Naive thymus-derived CD8-positive, alpha-beta T cell (primary cell): ENCODE data around the gene EPHB4. TPM values are rescaled to one million over a fixed set of nuclear protein-coding genes. Genes with fewer than 3 reads are reported as not detected.
A peak's percentile ranks its signal among the peaks of the same experiment; 100 is the strongest.

Experiments used
- ATAC-seq, 2 donors: fragments of 150-1000 bp; cut with Tn5 transposase in 1 of 2; sonication (Bioruptor Pico), chemical (Tn5 transposase) in 1 of 2; 1 replicate in 1 of 2; 2 replicates in 1 of 2; pipeline ENCODE4 v1.10.0; 2021; ENCODE audit warnings: mild to moderate bottlenecking in 2 of 2, moderate library complexity in 2 of 2
- POLR2A ChIA-PET: fragments of 350-600 bp; sonication (Branson Sonifier 250); formaldehyde crosslinking; loops from one replicate; lab custom pipeline; 2021; ENCODE audit warnings: antibody characterized with exemption; lab: Charles Lee
- DNase-seq, 10 donors: peaks; one replicate each; pipeline versions ENCODE4 v3.0.0 to v3.0.0-alpha.2; 2020 to 2022
- H3K27ac Mint-ChIP-seq, 10 donors: one replicate each; pipeline ENCODE4 v1.8.0; 2020 to 2022; ENCODE audit warnings: mild to moderate bottlenecking in 10 of 10, mixed read lengths in 10 of 10, moderate library complexity in 4 of 10, inconsistent platforms in 1 of 10
- H3K27me3 Mint-ChIP-seq, 5 donors: one replicate each; pipeline ENCODE4 v1.8.0; 2021 to 2022; ENCODE audit warnings: mixed read lengths in 5 of 5
- H3K36me3 Mint-ChIP-seq, 3 donors: one replicate each; pipeline ENCODE4 v1.8.0; 2020 to 2022; ENCODE audit warnings: mixed read lengths in 3 of 3, mild to moderate bottlenecking in 2 of 3, inconsistent platforms in 1 of 3
- H3K4me1 Mint-ChIP-seq, 4 donors: one replicate each; pipeline ENCODE4 v1.8.0; 2021 to 2022; ENCODE audit warnings: mixed read lengths in 4 of 4
- H3K4me3 Mint-ChIP-seq, 10 donors: one replicate each; pipeline ENCODE4 v1.8.0; 2020 to 2022; ENCODE audit warnings: mild to moderate bottlenecking in 10 of 10, mixed read lengths in 10 of 10, moderate library complexity in 6 of 10, inconsistent platforms in 1 of 10
- H3K9me3 Mint-ChIP-seq, 9 donors: one replicate each; pipeline ENCODE4 v1.8.0; 2020 to 2022; ENCODE audit warnings: mixed read lengths in 9 of 9, mild to moderate bottlenecking in 3 of 9, inconsistent platforms in 1 of 9, moderate library complexity in 1 of 9
- polyA plus RNA-seq, 3 donors: library from polyadenylated mRNA; unstranded; fragments of 300-500 nt; fragmentation: Illumina TruSeq; gene quantifications; one replicate each; pipeline ENCODE4 v1.2.3, GENCODE V29; 2021
- total RNA-seq, 8 experiments: library from RNA in 2 of 8; stranded (reverse) in 2 of 8; gene quantifications; one replicate each; pipeline ENCODE4 v1.2.3 and lab custom pipeline; 2021 to 2026

EPHB4 gene
- total and polyA plus RNA-seq, 5 experiments from 2014 or later = 0.18 to 12.3 (median 6.1) TPM; not detected in 1

DNA sequence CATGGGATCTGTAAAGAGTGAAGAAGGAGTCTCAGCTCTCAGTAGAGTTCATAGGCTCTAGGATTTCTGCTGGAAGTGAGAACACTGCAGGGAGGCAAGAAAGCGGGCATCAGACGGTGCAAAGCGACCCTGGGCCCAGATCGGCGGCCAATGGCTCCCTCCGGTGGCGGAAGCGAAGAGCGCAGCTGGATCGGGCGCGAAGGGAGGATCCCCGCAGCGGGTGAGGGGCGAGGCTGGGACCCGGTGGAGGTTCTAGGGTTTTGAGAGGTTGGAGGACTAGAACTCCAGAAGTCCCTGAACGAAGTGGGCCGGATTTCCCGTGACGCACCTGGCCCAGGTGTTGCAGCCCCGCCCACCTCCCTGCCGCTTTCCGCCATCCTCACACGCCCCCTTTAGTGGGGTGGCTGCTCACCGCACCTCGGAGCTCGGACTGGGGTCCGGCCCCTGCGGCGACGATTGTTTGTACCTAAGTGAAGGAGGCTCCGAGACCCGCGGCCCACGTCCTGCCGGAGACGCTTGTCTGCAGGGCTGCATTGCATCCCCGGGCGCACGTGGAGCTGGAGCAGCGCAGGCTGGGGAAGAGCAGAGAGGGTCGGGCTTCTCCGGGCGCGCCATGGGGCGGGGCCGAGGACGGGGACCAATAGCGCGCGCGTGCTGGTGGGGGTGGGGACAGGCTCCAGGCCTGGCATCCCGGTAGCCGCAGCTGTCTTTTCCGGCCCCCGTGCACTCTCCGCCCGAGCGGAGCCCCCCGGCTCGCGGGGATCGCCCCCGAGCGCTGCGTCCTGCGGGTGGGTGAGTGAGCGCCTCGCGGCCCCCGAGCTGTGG, 24.9 kb upstream of the EPHB4 start, which contains the start of gene SLC12A9:
Gene SLC12A9 (plus strand): TSS at position 666 of the 825 bp plus-strand sequence. CDS start 1,485 bp downstream, outside the sequence.
- Mint-ChIP-seq H3K27me3 (no peaks in the 10 kb centered on the region), H3K9me3 (no peaks in the 10 kb centered on the region), H3K4me1 (peaks cover 12 to 39% (median 28%) of the 10 kb centered on the region in 4 donors), H3K36me3 (peaks cover 0 to 21% (median under 1%) of the 10 kb centered on the region in 3 donors), H3K4me3 (peak within 1 kb of the TSS; percentile 87 to 95 (median 92)), H3K27ac (peak within 1 kb of the TSS; percentile 79 to 98 (median 90))
- peak; percentile 92 to 95 for ATAC-seq
- peak; percentile 72 to 90 (median 83) for DNase-seq
- POLR2A ChIA-PET = interaction anchor here (0.6 to 4.4 kb wide), 18 partner anchors 9 to 770 kb away, joined by 3 to 33 read pairs (median 5); partner anchors contain the start of genes FBXO24, LRCH4, MOSPD3 and POP7

DNA sequence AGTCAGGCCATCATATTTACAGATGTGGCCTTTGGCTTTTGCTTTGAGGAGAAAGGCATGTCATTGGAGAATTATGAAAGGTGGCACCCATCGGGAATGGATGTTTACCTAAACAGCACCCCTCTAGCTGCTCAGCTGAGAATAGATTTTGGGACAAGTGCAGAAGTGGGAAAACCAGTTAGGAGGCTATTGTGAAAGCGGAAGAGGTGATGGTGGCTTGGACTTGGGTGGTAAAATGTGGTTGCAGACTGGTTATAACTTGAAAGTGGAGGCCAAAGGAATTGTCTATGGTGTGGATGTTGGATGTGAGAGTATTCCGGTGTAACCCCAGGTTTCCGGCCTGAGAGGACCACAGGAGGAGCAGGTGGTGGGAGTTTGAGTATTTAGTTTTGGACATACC, 20.0 kb upstream of the EPHB4 start:
- DNase-seq (no peak), ATAC-seq (no peak)
- Mint-ChIP-seq H3K9me3 (no peaks in the 10 kb centered on the region), H3K27ac (peak overlapping the region in 2 of 10 donors; percentile 58 to 83), H3K36me3 (peaks cover 0 to 2% (median 0%) of the 10 kb centered on the region in 3 donors), H3K4me3 (no peak overlapping the region), H3K27me3 (no peaks in the 10 kb centered on the region), H3K4me1 (peaks cover 4 to 8% (median 7%) of the 10 kb centered on the region in 4 donors)
- POLR2A ChIA-PET = no interaction called here

DNA sequence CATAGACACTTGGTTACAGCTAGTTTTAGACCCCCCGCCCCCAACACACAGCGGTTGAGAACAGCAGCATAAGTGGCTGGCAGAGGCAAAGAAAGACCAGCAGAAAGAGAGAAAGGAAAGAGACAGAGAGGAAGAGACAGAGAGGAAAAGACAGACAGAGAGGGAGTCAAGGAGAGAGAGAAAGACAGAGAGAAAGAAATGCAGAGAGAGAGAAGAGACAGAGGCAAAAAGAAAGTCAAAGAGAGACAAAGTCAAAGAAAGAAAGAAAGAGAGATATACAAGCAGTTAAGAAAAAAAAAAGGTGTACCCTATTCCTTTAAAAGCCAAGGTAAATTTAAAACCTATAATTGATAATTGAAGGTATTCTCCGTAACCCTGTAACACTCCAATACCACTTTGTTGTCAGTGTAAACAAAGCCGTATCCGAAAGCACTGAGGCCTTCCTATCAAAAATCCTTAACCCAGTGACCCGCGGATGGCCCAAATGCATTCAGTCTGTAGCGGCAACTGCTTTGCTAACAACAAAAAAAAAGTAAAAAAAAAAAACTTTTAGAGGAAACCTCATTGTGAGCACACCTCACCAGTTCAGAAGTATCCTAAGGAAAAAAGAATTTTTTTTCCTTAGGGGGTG, 13.3 kb upstream of the EPHB4 start:
- no peak overlapping the region for H3K4me3 Mint-ChIP-seq
- no peaks in the 10 kb centered on the region for H3K36me3 Mint-ChIP-seq
- no peaks in the 10 kb centered on the region for H3K9me3 Mint-ChIP-seq
- POLR2A ChIA-PET = no interaction called here
- peaks cover 13 to 14% (median 13%) of the 10 kb centered on the region in 4 donors for H3K4me1 Mint-ChIP-seq
- peak overlapping the region in 1 of 10 donors; percentile 9 for H3K27ac Mint-ChIP-seq
- DNase-seq (no peak), ATAC-seq (no peak)
- H3K27me3 Mint-ChIP-seq = no peaks in the 10 kb centered on the region

DNA sequence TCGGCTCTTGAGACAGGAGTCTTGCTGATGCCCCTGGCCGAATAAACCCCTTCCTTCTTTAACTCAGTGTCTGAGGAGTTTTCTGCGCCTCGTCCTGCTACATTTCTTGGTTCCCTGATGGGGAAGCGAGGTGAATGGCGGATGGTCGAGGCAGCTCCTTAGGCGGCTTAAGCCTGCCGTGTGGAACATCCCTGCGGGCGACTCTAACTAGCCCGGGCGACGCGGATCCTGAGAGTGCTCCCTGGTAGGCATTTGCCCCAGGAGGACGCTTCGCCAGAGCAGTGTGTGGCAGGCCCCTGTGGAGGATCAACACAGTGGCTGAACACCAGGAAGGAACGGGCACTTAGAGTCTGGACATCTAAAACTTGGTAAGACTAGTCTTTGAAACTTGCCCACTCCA, 12.0 kb upstream of the EPHB4 start:
- POLR2A ChIA-PET = no interaction called here
- no peak overlapping the region for H3K4me3 Mint-ChIP-seq
- H3K9me3 Mint-ChIP-seq = no peaks in the 10 kb centered on the region
- H3K27ac Mint-ChIP-seq = peak overlapping the region in 1 of 10 donors; percentile 84
- peaks cover 13 to 17% (median 14%) of the 10 kb centered on the region in 4 donors for H3K4me1 Mint-ChIP-seq
- no peaks in the 10 kb centered on the region for H3K27me3 Mint-ChIP-seq
- DNase-seq (no peak), ATAC-seq (no peak)
- no peaks in the 10 kb centered on the region for H3K36me3 Mint-ChIP-seq

DNA sequence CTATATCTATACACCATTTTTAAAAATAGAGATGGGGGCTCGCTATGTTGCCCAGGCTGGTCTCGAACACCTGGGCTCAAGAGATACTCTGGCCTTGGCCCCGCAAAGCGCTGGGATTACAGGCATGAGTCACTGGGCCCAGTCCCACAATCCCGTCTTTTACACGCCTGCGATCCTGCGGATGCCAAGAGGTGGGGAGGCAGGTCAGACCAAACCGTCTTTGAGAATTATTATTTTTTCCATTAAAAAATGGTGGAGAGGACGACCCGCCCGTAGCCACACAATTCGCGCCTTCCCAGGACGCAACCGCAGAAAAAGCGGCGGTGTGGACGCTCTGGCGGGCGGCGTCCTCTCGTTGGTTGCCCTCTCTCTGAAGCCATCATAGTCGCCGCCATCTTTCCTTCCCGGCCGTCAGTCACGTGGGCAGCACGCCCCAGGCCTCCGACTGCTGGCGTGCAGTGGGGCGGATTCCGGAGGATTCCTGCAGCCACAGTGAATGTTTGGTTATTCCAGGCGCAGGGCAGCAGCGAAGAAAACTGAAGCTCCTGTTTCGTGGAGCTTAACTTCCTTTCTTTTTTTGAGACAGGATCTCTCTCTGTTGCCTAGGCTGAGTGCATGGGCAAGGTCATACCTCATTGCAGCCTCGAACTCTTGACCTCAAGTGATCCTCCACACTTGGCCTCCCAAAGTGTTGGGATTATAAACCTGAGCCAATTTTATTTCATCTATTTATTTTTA, 9.9 kb upstream of the EPHB4 start:
- no peaks in the 10 kb centered on the region for H3K9me3 Mint-ChIP-seq
- H3K27ac Mint-ChIP-seq = peak overlapping the region; percentile 85 to 95 (median 89)
- no peaks in the 10 kb centered on the region for H3K27me3 Mint-ChIP-seq
- peak; percentile 52 to 83 (median 62) for DNase-seq
- no peaks in the 10 kb centered on the region for H3K36me3 Mint-ChIP-seq
- POLR2A ChIA-PET = interaction anchor here (0.6 to 0.7 kb wide), 4 partner anchors 10 to 114 kb away, joined by 3 to 7 read pairs (median 5); partner anchors contain the start of gene SLC12A9
- ATAC-seq = peak; percentile 99 to 100
- peak overlapping the region; percentile 79 to 92 (median 88) for H3K4me3 Mint-ChIP-seq
- H3K4me1 Mint-ChIP-seq = peaks cover 14 to 17% (median 14%) of the 10 kb centered on the region in 4 donors

DNA sequence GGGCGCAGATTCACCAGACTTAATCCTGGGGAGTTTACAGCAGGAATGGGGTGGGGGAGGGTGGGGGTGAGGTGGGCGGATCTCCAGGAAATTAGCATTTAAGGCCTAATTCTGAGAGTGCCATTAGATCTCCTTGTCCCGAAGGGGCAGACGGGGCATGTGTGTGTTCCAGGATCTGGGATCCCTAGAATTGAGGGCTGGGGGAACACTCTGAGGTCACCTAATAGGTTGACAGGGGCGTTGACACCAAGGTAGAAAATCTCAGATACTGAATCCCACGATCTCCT, 9.4 kb upstream of the EPHB4 start:
- ATAC-seq (no peak), DNase-seq (no peak)
- POLR2A ChIA-PET = interaction anchor here (0.6 to 0.7 kb wide), 2 partner anchors 10 to 176 kb away, joined by 3 to 4 read pairs; no protein-coding TSS in a partner anchor
- Mint-ChIP-seq H3K4me3 (peak overlapping the region; percentile 79 to 92 (median 88)), H3K27ac (peak overlapping the region; percentile 85 to 95 (median 89)), H3K36me3 (no peaks in the 10 kb centered on the region), H3K27me3 (no peaks in the 10 kb centered on the region), H3K4me1 (peaks cover 14 to 17% (median 14%) of the 10 kb centered on the region in 4 donors), H3K9me3 (no peaks in the 10 kb centered on the region)

DNA sequence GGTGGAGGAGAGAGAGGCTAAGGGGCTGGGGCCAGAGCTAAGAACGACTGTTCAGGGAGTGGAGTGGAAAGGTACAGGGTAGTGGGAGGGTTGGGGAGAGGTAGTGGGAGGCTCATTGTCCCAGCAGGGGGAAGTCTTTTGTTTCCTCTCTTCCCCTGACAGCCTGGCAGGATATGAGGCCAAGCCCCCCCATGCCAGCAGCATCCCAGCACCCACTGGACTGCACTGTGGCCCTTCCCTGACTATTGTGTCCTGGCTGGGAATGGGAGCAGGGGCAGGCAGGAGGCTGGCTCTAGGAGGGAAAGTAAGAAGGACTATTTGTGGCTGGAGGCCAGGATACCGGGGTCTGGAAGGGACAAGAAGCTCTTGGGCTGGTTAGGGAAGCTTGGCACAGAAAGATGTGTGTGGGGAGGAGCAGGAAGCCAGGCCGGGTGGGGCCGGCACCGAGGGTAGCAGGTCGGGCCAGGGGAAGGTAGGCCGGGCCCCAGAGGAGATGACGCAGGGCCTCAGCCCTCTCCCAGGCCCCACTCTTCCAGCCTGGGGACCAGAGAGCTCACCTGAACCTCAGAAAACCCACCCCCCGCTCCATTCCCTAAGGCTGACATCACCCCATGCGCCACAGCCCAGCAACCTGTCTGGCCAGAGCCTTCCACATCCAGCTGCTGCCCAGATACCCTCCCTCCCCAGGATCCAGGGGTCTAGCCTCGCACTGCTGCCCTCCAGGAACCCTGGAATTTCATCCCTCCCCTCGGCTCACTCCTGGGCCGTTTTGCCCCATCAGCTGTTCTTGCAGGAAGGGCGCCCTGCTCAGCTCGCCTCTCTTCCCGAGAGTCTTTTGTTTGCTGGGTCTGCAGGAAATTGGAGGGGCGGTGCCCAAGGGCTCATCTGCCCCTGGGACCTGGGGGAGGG, 8.8 kb upstream of the EPHB4 start:
- Mint-ChIP-seq H3K27me3 (no peaks in the 10 kb centered on the region), H3K9me3 (no peaks in the 10 kb centered on the region), H3K27ac (peak overlapping the region in 8 of 10 donors; percentile 17 to 85 (median 66)), H3K4me1 (peaks cover 14 to 17% (median 14%) of the 10 kb centered on the region in 4 donors), H3K36me3 (no peaks in the 10 kb centered on the region), H3K4me3 (peak overlapping the region in 9 of 10 donors; percentile 33 to 79 (median 58))
- ATAC-seq = no peak
- no peak for DNase-seq
- POLR2A ChIA-PET = interaction anchor here (0.6 to 0.7 kb wide), 2 partner anchors 9 to 176 kb away, joined by 3 to 4 read pairs; no protein-coding TSS in a partner anchor

DNA sequence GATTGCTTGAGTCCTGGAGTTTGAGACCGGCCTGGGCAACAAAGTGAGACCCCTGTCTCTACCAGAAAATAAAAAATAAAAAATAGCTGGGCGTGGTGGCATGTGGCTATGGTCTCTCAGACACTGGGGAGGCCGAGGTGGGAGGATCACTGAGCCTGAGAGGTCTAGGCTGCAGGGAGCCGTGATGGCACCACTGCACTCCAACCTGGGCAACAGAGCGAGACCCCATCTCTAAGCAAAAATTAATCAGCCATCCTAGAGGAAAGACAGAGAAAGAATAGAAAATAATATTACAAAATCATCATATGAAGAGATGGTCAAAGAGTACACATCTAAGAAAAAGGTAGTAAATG, 4.9 kb upstream of the EPHB4 start:
- no peak overlapping the region for H3K27ac Mint-ChIP-seq
- H3K4me3 Mint-ChIP-seq = no peak overlapping the region
- H3K27me3 Mint-ChIP-seq = peaks cover 5 to 17% (median 13%) of the 10 kb centered on the region in 5 donors
- POLR2A ChIA-PET = no interaction called here
- DNase-seq (no peak), ATAC-seq (no peak)
- H3K36me3 Mint-ChIP-seq = peaks cover 0 to 5% (median 0%) of the 10 kb centered on the region in 3 donors
- no peaks in the 10 kb centered on the region for H3K9me3 Mint-ChIP-seq
- peaks cover 16 to 31% (median 23%) of the 10 kb centered on the region in 4 donors for H3K4me1 Mint-ChIP-seq

DNA sequence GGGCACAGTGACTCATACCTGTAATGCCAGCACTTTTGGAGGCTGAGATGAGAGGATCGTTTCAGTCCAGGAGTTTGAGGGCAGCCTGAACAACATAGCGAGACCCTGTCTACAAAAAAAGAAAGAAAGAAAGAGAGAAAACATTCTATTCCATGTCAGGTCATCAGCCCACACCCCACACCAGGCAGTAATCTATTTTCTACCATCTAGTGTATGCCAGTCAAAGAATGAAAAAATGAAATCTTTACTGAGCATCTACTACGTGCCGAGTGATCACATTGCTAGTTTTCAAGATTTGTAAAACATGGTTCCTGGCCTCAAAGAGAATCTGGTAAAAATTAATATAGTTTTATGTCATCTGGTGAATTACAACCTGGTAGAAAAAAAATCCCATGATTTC, 3.1 kb upstream of the EPHB4 start:
- H3K36me3 Mint-ChIP-seq = peaks cover 0 to 9% (median 0%) of the 10 kb centered on the region in 3 donors
- no peak for ATAC-seq
- peak overlapping the region in 1 of 10 donors; percentile 10 for H3K4me3 Mint-ChIP-seq
- H3K4me1 Mint-ChIP-seq = peaks cover 16 to 29% (median 24%) of the 10 kb centered on the region in 4 donors
- no peak for DNase-seq
- POLR2A ChIA-PET = no interaction called here
- peaks cover 11 to 30% (median 25%) of the 10 kb centered on the region in 5 donors for H3K27me3 Mint-ChIP-seq
- H3K9me3 Mint-ChIP-seq = no peaks in the 10 kb centered on the region
- H3K27ac Mint-ChIP-seq = no peak overlapping the region

DNA sequence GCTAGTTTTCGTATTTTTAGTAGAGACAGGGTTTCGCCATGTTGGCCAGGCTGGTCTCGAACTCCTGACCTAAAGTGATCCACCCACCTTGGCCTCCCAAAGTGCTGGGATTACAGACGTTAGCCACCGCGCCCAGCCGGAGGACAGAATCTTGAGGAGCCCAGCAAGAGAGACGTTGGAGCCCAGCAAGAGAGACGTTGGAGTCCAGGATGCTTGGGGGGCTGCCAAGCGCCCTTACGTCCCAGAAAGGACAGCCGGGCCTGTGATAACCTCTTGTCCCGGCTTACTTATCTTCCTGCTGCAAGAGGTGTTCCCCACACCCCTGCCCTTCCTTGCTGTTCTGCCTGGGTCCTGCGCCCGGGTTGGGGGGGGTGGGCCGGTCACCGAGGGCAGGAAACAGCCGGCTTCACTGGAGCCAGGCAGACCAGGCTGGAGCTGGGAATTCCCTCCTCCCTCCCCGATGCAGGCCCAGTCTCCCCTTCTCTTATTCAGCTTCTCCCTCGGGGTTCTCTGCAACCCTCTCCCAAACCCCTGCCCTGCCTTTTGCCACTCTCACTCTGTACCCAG, 1.9 kb upstream of the EPHB4 start:
- Mint-ChIP-seq H3K27ac (no peak overlapping the region), H3K9me3 (no peaks in the 10 kb centered on the region), H3K4me3 (peak overlapping the region in 3 of 10 donors; percentile 7 to 70 (median 50)), H3K27me3 (peaks cover 11 to 41% (median 27%) of the 10 kb centered on the region in 5 donors), H3K4me1 (peaks cover 16 to 30% (median 26%) of the 10 kb centered on the region in 4 donors), H3K36me3 (peaks cover 0 to 10% (median 0%) of the 10 kb centered on the region in 3 donors)
- ATAC-seq (no peak), DNase-seq (no peak)
- POLR2A ChIA-PET = interaction anchor here (0.7 kb wide), 1 partner anchor 971 kb away, joined by 6 read pairs; no protein-coding TSS in a partner anchor
